Measurements from ENCODE around the gene EHD2. TPM values are rescaled to one million over a fixed set of nuclear protein-coding genes. Genes with fewer than 3 reads are reported as not detected.

EHD2 gene
- total RNA-seq, 2 donors from 2014 or later = 48.7 to 83.2 TPM

DNA sequence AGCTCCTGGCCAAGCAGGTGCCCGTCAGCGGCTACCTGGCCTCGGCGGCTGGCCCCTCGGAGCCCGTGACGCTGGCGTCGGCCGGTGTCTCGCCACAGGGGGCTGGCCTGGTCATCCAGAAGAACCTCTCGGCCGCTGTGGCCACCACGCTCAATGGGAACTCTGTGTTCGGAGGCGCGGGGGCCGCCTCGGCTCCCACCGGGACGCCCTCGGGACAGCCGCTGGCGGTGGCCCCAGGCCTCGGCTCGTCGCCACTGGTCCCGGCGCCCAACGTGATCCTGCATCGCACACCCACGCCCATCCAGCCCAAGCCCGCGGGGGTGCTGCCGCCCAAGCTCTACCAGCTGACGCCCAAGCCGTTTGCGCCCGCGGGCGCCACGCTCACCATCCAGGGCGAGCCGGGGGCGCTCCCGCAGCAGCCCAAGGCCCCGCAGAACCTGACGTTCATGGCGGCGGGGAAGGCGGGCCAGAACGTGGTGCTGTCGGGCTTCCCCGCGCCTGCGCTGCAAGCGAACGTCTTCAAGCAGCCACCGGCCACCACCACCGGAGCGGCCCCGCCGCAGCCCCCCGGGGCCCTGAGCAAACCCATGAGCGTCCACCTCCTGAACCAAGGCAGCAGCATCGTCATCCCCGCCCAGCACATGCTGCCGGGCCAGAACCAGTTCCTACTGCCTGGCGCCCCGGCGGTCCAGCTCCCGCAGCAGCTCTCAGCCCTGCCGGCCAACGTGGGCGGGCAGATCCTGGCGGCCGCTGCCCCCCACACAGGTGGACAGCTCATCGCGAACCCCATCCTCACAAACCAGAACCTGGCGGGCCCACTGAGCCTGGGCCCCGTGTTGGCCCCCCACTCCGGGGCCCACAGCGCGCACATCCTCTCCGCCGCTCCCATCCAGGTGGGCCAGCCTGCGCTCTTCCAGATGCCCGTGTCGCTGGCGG is 33.0 kb upstream of the EHD2 start:
- Histone ChIP-seq H3K4me3 (no peak overlapping the region), H3K27me3 (replicated peaks; ENCODE audit: insufficient read depth) (no peaks in the 10 kb centered on the region), H3K27ac (no peak overlapping the region), H3K9me3 (no peaks in the 10 kb centered on the region), H3K4me1 (replicated peaks) (no peaks in the 10 kb centered on the region), H3K36me3 (peaks cover 0 to 21% of the 10 kb centered on the region in 2 donors)
- no peak for DNase-seq (ENCODE audit: low spot score)
- WGBS = 93% methylated on average over 47 of the region's 90 CpGs
- no peak for TF ChIP-seq POLR2A (IDR thresholded peaks at IDR 0.05)
- TF ChIP-seq, protein P1, sequence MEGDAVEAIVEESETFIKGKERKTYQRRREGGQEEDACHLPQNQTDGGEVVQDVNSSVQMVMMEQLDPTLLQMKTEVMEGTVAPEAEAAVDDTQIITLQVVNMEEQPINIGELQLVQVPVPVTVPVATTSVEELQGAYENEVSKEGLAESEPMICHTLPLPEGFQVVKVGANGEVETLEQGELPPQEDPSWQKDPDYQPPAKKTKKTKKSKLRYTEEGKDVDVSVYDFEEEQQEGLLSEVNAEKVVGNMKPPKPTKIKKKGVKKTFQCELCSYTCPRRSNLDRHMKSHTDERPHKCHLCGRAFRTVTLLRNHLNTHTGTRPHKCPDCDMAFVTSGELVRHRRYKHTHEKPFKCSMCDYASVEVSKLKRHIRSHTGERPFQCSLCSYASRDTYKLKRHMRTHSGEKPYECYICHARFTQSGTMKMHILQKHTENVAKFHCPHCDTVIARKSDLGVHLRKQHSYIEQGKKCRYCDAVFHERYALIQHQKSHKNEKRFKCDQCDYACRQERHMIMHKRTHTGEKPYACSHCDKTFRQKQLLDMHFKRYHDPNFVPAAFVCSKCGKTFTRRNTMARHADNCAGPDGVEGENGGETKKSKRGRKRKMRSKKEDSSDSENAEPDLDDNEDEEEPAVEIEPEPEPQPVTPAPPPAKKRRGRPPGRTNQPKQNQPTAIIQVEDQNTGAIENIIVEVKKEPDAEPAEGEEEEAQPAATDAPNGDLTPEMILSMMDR (IDR thresholded peaks at IDR 0.05) = no peak
- no peak for TF ChIP-seq POLR2AphosphoS5 (IDR thresholded peaks at IDR 0.05)
- intact Hi-C loops (cut with DNase I) = no loop called here

- Histone ChIP-seq H3K4me3 (no peak overlapping the region), H3K4me1 (replicated peaks) (no peaks in the 10 kb centered on the region), H3K9me3 (no peaks in the 10 kb centered on the region), H3K27ac (no peak overlapping the region), H3K27me3 (replicated peaks; ENCODE audit: insufficient read depth) (no peaks in the 10 kb centered on the region), H3K36me3 (peaks cover 0 to 21% of the 10 kb centered on the region in 2 donors)
- intact Hi-C loops (cut with DNase I) = no loop called here
- TF ChIP-seq POLR2A (IDR thresholded peaks at IDR 0.05) (no peak), POLR2AphosphoS5 (IDR thresholded peaks at IDR 0.05) (no peak)
- TF ChIP-seq, protein P1 (IDR thresholded peaks at IDR 0.05) = no peak
- 89% methylated on average over 34 of the region's 34 CpGs for WGBS
- DNase-seq (ENCODE audit: low spot score) = no peak
These were observed 32.3 kb upstream of the EHD2 start for GRCh38 chr19:47680858-47681332.

GRCh38 chr19:47681388-47681787 is 31.8 kb upstream of the EHD2 start:
- no peak for DNase-seq (ENCODE audit: low spot score)
- 82% methylated on average over 6 of the region's 6 CpGs for WGBS
- Histone ChIP-seq H3K9me3 (no peaks in the 10 kb centered on the region), H3K4me1 (replicated peaks) (no peaks in the 10 kb centered on the region), H3K4me3 (no peak overlapping the region), H3K36me3 (peaks cover 0 to 21% of the 10 kb centered on the region in 2 donors), H3K27ac (no peak overlapping the region), H3K27me3 (replicated peaks; ENCODE audit: insufficient read depth) (no peaks in the 10 kb centered on the region)
- intact Hi-C loops (cut with DNase I) = no loop called here
- TF ChIP-seq POLR2AphosphoS5 (IDR thresholded peaks at IDR 0.05) = no peak
- TF ChIP-seq, protein P1 (IDR thresholded peaks at IDR 0.05) = no peak
- no peak for TF ChIP-seq POLR2A (IDR thresholded peaks at IDR 0.05)

- H3K9me3 ChIP-seq = no peaks in the 10 kb centered on the region
- 90% methylated on average over 23 of the region's 23 CpGs for WGBS
- DNase-seq (ENCODE audit: low spot score) = no peak
- intact Hi-C loops (cut with DNase I) = no loop called here
- TF ChIP-seq POLR2AphosphoS5 (IDR thresholded peaks at IDR 0.05) = no peak
- TF ChIP-seq POLR2A (IDR thresholded peaks at IDR 0.05) = no peak
- TF ChIP-seq, protein P1 (IDR thresholded peaks at IDR 0.05) = no peak
- H3K36me3 ChIP-seq = peaks cover 0 to 21% of the 10 kb centered on the region in 2 donors
- no peaks in the 10 kb centered on the region for H3K27me3 ChIP-seq (replicated peaks; ENCODE audit: insufficient read depth)
- no peak overlapping the region for H3K4me3 ChIP-seq
- no peak overlapping the region for H3K27ac ChIP-seq
- H3K4me1 ChIP-seq (replicated peaks) = no peaks in the 10 kb centered on the region
These were observed 31.3 kb upstream of the EHD2 start for GRCh38 chr19:47681936-47682335.
